ENCODE data around the gene KRTAP12-1.
"Not testable (repeated sequence)": the region's sequence is repeated elsewhere in the genome, so short reads cannot be mapped to it uniquely, and the experiment has no call there.

The KRTAP12-1 gene

GRCh38 chr21:44664691-44665090 lies 17.3 kb downstream of the KRTAP12-1 start:
- no peak for DNase-seq

- not testable (repeated sequence) for DNase-seq
These were observed 20.4 kb downstream of the KRTAP12-1 start for GRCh38 chr21:44661567-44661966.

GRCh38 chr21:44658913-44659595 lies 22.9 kb downstream of the KRTAP12-1 start:
- DNase-seq: no peak

- DNase-seq: no peak
These were observed 23.4 kb downstream of the KRTAP12-1 start for GRCh38 chr21:44658541-44658910.

- DNase-seq: peak; percentile 37
These were observed 24.1 kb downstream of the KRTAP12-1 start, which contains the start of gene KRTAP12-3 for GRCh38 chr21:44657635-44658540. TSS of gene KRTAP12-3 (plus strand) at chr21:44657932. CDS start at chr21:44657980, 48 bp downstream.

GRCh38 chr21:44656868-44657267 lies 25.1 kb downstream of the KRTAP12-1 start:
- no peak for DNase-seq

- DNase-seq: no peak
These were observed 27.3 kb downstream of the KRTAP12-1 start, which contains the start of gene KRTAP12-4 for GRCh38 chr21:44654576-44655175. TSS of gene KRTAP12-4 (minus strand) at chr21:44654659. CDS start at chr21:44654614, 45 bp downstream.

GRCh38 chr21:44653656-44654575 lies 28.0 kb downstream of the KRTAP12-1 start:
- no peak for DNase-seq

GRCh38 chr21:44653123-44653522 lies 28.8 kb downstream of the KRTAP12-1 start:
- DNase-seq: no peak

GRCh38 chr21:44650973-44651675 lies 30.8 kb downstream of the KRTAP12-1 start:
- DNase-seq: no peak

GRCh38 chr21:44650265-44650972 lies 31.5 kb downstream of the KRTAP12-1 start:
- no peak for DNase-seq

GRCh38 chr21:44649521-44650100 lies 32.4 kb downstream of the KRTAP12-1 start:
- no peak for DNase-seq

- DNase-seq: no peak
These were observed 33.2 kb downstream of the KRTAP12-1 start for GRCh38 chr21:44648557-44649311.

GRCh38 chr21:44647222-44647552 lies 34.8 kb downstream of the KRTAP12-1 start:
- DNase-seq: no peak

GRCh38 chr21:44646366-44647221 lies 35.4 kb downstream of the KRTAP12-1 start, which contains the start of gene KRTAP10-11:
TSS of gene KRTAP10-11 (plus strand) at chr21:44646414. CDS start at chr21:44646459, 45 bp downstream.
- DNase-seq: peak; percentile 75

- DNase-seq: no peak
These were observed 37.1 kb downstream of the KRTAP12-1 start for GRCh38 chr21:44644878-44645277.

- DNase-seq: no peak
These were observed 38.1 kb downstream of the KRTAP12-1 start for GRCh38 chr21:44643741-44644310.

GRCh38 chr21:44640761-44641160 lies 41.2 kb downstream of the KRTAP12-1 start:
- no peak for DNase-seq

GRCh38 chr21:44639331-44639655 lies 42.7 kb downstream of the KRTAP12-1 start:
- DNase-seq: no peak

Measured in NCI-H1694 (cell line).